Neuron (in vitro differentiated cells): ENCODE measurements around the gene CAMK2A.
"Not testable (repeated sequence)": the region's sequence is repeated elsewhere in the genome, so short reads cannot be mapped to it uniquely, and the experiment has no call there.

ENCODE experiments used
- H2AFZ ChIP-seq: one replicate; pipeline ENCODE4 v1.6.1; 2013; ENCODE audit warnings: low read depth, mild to moderate bottlenecking, inconsistent platforms, low read length, moderate library complexity
- H3K27me3 ChIP-seq: one replicate; pipeline ENCODE4 v1.6.1; 2013; ENCODE audit warnings: low read length; ENCODE audit not compliant: insufficient read depth
- H3K36me3 ChIP-seq: one replicate; pipeline ENCODE4 v1.6.1; 2013; ENCODE audit warnings: low read length; ENCODE audit not compliant: insufficient read depth
- H3K4me1 ChIP-seq: one replicate; pipeline ENCODE4 v1.6.1; 2013; ENCODE audit warnings: low read length; ENCODE audit not compliant: insufficient read depth
- H3K4me3 ChIP-seq: 2 replicates; pipeline ENCODE4 v1.5.1; 2013; ENCODE audit warnings: mild to moderate bottlenecking, low read length, moderate library complexity
- H3K9me3 ChIP-seq: one replicate; pipeline ENCODE4 v1.6.1; 2013; ENCODE audit warnings: low read length

CAMK2A gene

DNA sequence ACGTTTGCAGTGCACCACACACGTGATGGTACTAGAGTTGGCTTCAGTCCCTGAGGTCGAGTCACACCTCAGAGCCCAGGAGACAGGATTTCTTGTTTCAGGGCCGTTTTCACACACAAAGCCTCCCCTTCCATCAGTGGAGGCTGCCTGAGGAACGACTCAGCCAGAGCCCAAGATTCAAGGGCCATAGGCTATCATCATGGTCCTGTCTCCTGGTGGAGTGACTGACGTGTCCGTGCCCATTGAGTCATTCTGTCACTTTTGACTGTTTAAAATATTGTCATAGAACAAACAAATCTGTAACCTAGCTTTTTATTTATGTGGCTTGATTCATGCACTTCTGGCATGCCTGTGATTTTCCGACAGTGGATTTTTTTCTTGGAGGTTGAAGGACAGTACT lies 28.3 kb downstream of the CAMK2A start:
- Histone ChIP-seq H3K36me3 (no peaks in the 10 kb centered on the region), H2AFZ (no peak overlapping the region), H3K27me3 (no peaks in the 10 kb centered on the region), H3K4me1 (peaks cover 28% of the 10 kb centered on the region), H3K9me3 (no peaks in the 10 kb centered on the region), H3K4me3 (no peak overlapping the region)

DNA sequence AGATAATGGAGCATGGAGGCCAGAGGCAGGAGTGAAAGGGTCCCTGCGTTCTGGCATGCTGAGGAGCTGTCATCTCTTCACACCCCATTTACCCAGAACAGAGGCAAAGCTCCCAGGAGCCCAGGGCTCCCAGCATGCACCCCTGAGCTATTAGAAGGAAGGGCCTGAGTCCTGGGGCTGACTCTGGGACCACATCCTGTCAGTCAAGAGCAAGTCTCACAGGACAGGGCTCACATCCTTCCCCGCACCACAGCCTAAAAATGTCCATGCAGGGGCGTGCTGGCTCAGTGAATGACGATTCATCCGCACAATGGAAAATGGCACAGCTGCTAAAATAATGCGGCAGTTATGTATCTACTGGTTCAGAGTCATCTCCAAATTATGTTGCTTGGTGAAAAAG lies 31.4 kb downstream of the CAMK2A start:
- no peak overlapping the region for H3K4me3 ChIP-seq
- peaks cover 38% of the 10 kb centered on the region for H3K4me1 ChIP-seq
- no peaks in the 10 kb centered on the region for H3K36me3 ChIP-seq
- H3K27me3 ChIP-seq: no peaks in the 10 kb centered on the region
- H3K9me3 ChIP-seq: no peaks in the 10 kb centered on the region
- no peak overlapping the region for H2AFZ ChIP-seq

DNA sequence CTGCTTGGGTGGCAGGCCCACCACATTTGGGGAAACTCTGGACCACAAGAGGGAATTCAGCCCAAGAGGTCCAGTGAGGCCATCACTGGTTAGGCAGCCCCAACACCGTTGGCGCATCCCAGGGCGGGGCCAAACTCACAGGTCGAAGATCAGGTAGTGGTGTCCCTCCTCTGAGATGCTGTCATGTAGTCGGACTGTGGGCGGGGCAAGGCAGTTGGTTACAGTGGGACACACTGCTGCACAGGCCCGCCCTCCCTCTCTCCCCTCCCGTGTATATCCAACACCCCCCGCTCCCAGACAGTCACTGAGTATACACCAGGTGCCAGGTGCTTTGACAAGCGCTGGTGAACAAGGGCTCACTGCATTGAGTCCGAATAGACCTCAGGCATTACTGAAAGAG lies 32.1 kb downstream of the CAMK2A start:
- H3K4me1 ChIP-seq: peaks cover 37% of the 10 kb centered on the region
- H3K9me3 ChIP-seq: no peaks in the 10 kb centered on the region
- H3K4me3 ChIP-seq: no peak overlapping the region
- H3K27me3 ChIP-seq: no peaks in the 10 kb centered on the region
- no peak overlapping the region for H2AFZ ChIP-seq
- no peaks in the 10 kb centered on the region for H3K36me3 ChIP-seq

DNA sequence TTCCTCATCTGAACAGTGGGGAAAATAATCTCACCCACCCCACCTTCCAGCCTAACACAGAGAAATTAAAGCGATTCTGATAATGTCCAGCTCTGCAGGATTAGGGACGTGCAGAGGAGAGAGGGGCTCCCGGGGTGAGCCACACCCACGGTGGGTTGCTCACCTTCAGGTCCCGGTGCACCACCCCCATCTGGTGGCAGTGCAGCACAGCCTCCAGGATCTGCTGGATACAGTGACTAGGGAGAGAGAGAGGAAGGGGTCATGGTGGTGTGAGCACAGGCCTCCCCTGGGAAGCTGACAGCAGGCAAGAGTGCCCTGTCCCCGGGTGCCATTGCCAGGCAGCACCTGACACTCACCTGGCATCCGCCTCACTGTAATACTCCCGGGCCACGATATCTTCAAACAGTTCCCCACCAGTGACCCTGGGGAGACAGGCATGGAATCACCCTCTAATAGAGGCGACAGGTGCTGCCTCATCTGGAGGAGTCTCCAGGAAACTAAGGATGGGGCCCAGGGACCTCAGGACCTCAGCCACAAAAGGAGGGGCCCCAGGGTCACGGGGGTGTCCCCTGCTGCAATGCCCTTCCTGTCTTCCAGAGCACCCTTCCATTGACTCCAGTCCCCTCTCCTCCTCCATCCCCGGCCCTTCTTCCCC lies 33.0 kb downstream of the CAMK2A start:
- Histone ChIP-seq H3K36me3 (no peaks in the 10 kb centered on the region), H3K4me1 (peaks cover 37% of the 10 kb centered on the region), H2AFZ (no peak overlapping the region), H3K9me3 (no peaks in the 10 kb centered on the region), H3K27me3 (no peaks in the 10 kb centered on the region), H3K4me3 (no peak overlapping the region)

DNA sequence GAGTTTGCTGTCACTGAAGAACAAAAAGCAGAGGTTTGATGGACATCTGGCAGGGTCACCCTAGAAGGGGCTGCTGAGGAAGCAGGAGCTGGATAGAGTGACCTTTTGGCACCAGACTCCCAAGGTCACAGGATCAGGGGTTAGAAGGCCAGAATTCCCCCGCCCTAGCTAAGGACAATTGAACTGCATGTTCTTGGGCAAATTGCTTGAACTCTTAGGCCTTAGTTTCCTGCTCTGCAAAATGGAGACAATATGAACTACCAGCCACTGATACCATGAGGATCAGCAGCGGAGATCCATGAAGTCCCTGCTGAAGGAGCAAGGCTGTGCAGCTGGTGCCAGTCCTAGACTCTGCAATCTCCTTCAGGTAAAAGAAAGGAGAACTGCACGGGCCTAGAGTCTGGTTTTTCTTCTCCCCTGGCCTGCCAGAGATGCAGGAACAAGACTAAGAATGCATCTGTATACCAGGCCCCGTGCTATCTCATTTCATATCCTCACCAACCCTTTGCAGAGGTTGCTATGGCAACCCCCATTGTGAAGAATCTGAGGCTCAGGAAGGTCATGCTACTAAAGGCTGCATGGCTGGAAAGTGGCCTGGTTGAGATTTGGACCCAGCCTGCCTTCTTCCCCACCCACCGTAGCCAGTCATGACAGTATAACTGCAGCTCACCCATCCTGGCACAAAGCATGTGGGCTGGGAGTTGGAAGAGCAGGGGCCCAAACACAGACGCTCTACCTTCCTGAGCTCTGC lies 33.7 kb downstream of the CAMK2A start:
- no peaks in the 10 kb centered on the region for H3K9me3 ChIP-seq
- H3K27me3 ChIP-seq: no peaks in the 10 kb centered on the region
- no peaks in the 10 kb centered on the region for H3K36me3 ChIP-seq
- peaks cover 37% of the 10 kb centered on the region for H3K4me1 ChIP-seq
- no peak overlapping the region for H2AFZ ChIP-seq
- no peak overlapping the region for H3K4me3 ChIP-seq

DNA sequence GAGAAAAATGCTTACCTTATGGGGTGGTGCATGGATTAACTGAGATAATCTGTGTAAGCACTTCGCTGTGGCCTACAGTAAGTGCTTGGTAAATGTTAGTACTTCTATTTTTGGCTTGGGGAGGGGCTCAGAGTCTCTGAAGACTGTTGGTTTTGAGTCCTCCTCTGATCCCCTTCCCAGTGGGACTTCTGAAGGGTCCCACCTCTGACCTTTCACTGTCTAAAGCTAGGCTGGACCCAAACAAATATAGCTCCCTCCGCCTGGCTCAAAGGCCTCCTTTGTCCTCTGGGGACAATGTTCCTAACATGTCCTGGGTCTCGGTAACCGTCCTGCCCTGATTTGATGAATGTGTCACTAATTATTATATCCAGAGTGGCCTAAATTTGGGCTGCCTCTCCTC lies 34.8 kb downstream of the CAMK2A start:
- no peaks in the 10 kb centered on the region for H3K9me3 ChIP-seq
- no peaks in the 10 kb centered on the region for H3K36me3 ChIP-seq
- no peak overlapping the region for H3K4me3 ChIP-seq
- no peak overlapping the region for H2AFZ ChIP-seq
- H3K27me3 ChIP-seq: no peaks in the 10 kb centered on the region
- peaks cover 37% of the 10 kb centered on the region for H3K4me1 ChIP-seq

DNA sequence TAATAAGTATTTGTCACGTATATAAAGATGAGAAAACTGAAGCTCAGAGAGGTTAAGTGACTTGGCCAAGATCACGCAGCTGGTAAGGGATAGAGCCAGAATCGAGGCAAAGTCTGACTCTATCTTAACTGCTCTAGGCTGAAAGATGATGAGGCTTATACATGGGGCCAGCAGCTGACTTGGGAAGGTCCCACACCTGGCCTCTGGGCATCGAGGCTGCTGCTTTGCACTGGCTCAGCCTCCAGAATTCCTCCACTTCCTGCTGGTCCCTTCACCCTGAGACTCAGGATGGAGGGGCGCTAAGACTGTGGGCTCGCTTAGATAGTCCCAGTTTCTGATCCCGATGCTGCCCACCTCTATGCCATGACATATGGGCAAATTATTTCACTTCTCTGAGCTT lies 35.2 kb downstream of the CAMK2A start:
- Histone ChIP-seq H3K36me3 (no peaks in the 10 kb centered on the region), H3K27me3 (no peaks in the 10 kb centered on the region), H2AFZ (no peak overlapping the region), H3K4me3 (no peak overlapping the region), H3K9me3 (no peaks in the 10 kb centered on the region), H3K4me1 (peaks cover 37% of the 10 kb centered on the region)

DNA sequence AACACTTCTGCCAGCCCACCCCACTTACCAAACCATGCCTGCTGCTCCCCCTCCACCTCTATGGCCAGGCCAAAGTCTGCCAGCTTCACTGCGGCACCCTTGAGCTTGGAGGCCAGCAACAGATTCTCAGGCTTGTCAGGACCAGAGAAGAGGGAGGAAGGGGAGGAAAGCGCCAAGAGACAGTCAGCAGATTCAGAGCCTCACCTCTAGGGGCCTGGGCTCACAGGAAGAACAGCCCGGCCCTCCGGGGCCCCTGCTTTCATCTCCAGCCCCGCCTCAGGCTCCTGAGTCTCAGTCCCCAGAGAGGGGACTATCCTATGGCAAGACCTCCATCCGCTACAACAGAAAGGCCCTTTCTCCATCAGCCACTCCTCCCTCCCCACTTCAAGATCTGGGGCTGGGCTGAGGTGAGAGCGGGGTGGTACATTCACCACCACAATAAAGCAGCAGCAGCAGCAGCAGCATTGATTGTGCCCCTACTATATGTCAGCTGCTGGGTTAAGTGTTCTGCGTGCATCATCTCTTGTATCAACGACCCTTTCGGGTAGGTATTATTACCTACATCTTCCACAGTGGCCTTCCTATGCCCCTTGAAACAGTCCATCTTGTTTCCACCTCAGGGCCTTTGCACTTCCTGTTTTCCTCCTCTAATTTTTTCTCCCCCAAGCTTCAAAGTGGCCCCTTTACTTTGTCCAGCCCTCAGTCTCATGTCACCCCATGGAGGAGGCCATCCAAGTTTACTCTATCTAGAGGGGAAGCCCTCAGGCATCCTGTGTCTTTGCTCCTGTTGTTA lies 36.0 kb downstream of the CAMK2A start:
- peaks cover 36% of the 10 kb centered on the region for H3K4me1 ChIP-seq
- H3K9me3 ChIP-seq: no peaks in the 10 kb centered on the region
- H3K27me3 ChIP-seq: no peaks in the 10 kb centered on the region
- no peak overlapping the region for H2AFZ ChIP-seq
- no peak overlapping the region for H3K4me3 ChIP-seq
- H3K36me3 ChIP-seq: no peaks in the 10 kb centered on the region

DNA sequence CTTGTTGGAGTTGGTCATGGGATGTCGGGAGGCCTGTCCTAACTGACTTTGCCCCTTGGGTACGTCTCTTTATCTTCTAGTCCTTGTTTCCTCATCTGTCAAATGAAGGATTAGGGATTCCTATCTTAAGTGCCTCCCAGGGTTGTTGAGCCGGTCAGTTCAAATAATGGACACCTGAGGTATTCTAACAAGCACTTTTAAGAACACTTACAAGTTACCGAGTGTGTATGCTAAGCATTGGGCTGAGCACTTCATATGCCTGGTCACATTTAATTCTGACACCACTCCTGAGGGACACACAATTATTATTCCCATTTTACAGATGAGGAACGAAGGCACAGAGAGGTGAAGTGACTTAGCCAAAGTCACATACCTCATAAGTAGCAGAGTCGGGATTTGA lies 37.1 kb downstream of the CAMK2A start:
- Histone ChIP-seq H3K9me3 (no peaks in the 10 kb centered on the region), H3K4me1 (peaks cover 28% of the 10 kb centered on the region), H3K36me3 (no peaks in the 10 kb centered on the region), H2AFZ (no peak overlapping the region), H3K27me3 (no peaks in the 10 kb centered on the region), H3K4me3 (no peak overlapping the region)

DNA sequence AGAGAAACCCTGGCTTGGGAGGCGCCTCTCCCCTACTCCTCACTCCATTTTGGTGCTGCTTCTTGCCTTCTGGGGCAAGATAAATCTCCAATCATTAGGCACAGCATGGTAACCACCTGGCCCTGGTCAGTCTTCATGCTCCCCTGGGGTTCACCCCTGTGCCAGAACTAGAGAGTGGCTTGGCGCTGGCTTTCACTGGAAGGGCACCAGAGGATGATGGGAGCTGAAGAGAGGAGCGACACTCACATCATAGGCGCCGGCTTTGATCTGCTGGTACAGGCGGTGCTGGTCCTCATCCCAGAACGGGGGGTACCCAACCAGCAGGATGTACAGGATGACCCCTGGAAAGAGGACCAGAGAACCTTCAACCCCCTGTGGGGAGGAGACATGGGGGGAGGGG lies 38.1 kb downstream of the CAMK2A start:
- Histone ChIP-seq H2AFZ (no peak overlapping the region), H3K36me3 (no peaks in the 10 kb centered on the region), H3K4me1 (peaks cover 22% of the 10 kb centered on the region), H3K4me3 (no peak overlapping the region), H3K27me3 (no peaks in the 10 kb centered on the region), H3K9me3 (no peaks in the 10 kb centered on the region)

DNA sequence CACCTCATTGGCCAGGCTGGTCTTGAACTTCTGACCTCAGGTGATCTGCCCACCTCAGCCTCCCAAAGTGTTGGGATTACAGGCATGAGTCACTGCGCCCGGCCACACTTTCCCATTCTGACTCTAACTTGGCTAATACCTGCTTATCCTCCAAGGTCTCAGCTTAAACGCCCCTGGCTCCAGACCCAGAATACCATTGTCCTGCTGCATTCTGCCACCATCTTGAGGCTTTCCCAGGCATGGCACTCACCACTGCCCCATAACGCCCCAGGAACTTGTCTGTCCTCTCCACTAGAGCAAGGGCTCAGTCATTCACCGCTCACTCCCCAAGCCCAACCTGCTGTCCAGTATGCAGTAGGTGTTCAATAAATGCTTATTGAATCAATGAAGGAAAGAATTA lies 39.8 kb downstream of the CAMK2A start:
- Histone ChIP-seq H2AFZ (no peak overlapping the region), H3K36me3 (no peaks in the 10 kb centered on the region), H3K4me1 (peaks cover 14% of the 10 kb centered on the region), H3K9me3 (no peaks in the 10 kb centered on the region), H3K27me3 (no peaks in the 10 kb centered on the region), H3K4me3 (no peak overlapping the region)

DNA sequence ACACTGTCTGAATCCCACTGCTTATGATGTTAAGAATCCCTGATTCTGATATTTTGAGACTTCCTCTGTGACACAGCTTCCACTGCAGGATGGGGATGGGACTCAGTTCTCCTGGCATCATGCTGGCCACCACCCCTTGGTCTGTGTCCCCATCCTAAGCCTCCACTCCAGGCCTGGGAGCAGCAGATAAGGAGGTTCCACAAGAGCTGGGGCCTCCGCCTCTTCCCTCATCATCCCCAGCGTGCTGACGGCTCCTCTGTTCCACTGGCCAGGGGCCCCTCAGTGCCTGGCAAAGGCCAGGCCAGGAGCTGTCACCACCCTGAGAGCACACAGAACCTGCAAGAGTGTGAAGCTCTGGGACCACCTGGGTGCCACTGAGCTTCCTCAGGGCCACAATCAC lies 40.6 kb downstream of the CAMK2A start:
- no peaks in the 10 kb centered on the region for H3K27me3 ChIP-seq
- H3K4me1 ChIP-seq: peaks cover 9% of the 10 kb centered on the region
- no peaks in the 10 kb centered on the region for H3K36me3 ChIP-seq
- H2AFZ ChIP-seq: no peak overlapping the region
- no peaks in the 10 kb centered on the region for H3K9me3 ChIP-seq
- H3K4me3 ChIP-seq: no peak overlapping the region

DNA sequence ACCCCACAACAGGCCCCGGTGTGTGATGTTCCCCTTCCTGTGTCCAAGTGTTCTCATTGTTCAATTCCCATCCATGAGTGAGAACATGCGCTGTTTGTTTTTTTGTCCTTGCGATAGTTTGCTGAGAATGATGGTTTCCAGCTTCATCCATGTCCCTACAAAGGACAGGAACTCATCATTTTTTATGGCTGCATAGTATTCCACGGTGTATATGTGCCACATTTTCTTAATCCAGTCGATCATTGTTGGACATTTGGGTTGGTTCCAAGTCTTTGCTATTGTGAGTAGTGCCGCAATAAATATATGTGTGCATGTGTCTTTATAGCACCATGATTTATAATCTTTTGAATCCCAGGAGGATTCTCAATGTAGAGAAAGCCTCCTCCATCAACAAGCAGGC lies 41.1 kb downstream of the CAMK2A start:
- not testable (repeated sequence) for H3K4me3 ChIP-seq, H3K36me3 ChIP-seq, H3K27me3 ChIP-seq, H2AFZ ChIP-seq, H3K9me3 ChIP-seq, H3K4me1 ChIP-seq
